NB4 (cell line): ENCODE measurements around the gene CELF4.

Experiments
- POLR2A ChIP-seq: IDR thresholded peaks from 2 replicates; pipeline ENCODE4 v1.6.1; 2011; ENCODE audit warnings: mild to moderate bottlenecking; ENCODE audit not compliant: insufficient read length; ENCODE audit errors: extremely low read depth
- TF ChIP-seq, protein P1 (sequence below): IDR thresholded peaks from one replicate; pipeline ENCODE4 v1.5.1; 2012; ENCODE audit warnings: low read depth, low read length
- TF ChIP-seq, protein P2 (sequence below): IDR thresholded peaks from 2 replicates; pipeline ENCODE4 v1.6.1; 2011; ENCODE audit warnings: low read depth, low read length

GRCh38 chr18:37424507-37424906 is 141.1 kb downstream of the CELF4 start:
- TF ChIP-seq, protein P1, sequence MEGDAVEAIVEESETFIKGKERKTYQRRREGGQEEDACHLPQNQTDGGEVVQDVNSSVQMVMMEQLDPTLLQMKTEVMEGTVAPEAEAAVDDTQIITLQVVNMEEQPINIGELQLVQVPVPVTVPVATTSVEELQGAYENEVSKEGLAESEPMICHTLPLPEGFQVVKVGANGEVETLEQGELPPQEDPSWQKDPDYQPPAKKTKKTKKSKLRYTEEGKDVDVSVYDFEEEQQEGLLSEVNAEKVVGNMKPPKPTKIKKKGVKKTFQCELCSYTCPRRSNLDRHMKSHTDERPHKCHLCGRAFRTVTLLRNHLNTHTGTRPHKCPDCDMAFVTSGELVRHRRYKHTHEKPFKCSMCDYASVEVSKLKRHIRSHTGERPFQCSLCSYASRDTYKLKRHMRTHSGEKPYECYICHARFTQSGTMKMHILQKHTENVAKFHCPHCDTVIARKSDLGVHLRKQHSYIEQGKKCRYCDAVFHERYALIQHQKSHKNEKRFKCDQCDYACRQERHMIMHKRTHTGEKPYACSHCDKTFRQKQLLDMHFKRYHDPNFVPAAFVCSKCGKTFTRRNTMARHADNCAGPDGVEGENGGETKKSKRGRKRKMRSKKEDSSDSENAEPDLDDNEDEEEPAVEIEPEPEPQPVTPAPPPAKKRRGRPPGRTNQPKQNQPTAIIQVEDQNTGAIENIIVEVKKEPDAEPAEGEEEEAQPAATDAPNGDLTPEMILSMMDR = no peak
- TF ChIP-seq POLR2A = no peak
- TF ChIP-seq, protein P2, sequence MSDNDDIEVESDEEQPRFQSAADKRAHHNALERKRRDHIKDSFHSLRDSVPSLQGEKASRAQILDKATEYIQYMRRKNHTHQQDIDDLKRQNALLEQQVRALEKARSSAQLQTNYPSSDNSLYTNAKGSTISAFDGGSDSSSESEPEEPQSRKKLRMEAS = no peak
